Stimulated activated CD8-positive, alpha-beta memory T cell treated with anti-CD3 and anti-CD28 coated beads, Interleukin-7, amount 100 ng/mL, for 1 hour (primary cell): Measurements from ENCODE around the gene GZMM.

Experiments used
- DNase-seq, 2 donors: peaks; one replicate each; pipeline ENCODE4 v3.0.0-alpha.2; 2020; ENCODE audit warnings: low read depth in 2 of 2

Gene GZMM

DNA sequence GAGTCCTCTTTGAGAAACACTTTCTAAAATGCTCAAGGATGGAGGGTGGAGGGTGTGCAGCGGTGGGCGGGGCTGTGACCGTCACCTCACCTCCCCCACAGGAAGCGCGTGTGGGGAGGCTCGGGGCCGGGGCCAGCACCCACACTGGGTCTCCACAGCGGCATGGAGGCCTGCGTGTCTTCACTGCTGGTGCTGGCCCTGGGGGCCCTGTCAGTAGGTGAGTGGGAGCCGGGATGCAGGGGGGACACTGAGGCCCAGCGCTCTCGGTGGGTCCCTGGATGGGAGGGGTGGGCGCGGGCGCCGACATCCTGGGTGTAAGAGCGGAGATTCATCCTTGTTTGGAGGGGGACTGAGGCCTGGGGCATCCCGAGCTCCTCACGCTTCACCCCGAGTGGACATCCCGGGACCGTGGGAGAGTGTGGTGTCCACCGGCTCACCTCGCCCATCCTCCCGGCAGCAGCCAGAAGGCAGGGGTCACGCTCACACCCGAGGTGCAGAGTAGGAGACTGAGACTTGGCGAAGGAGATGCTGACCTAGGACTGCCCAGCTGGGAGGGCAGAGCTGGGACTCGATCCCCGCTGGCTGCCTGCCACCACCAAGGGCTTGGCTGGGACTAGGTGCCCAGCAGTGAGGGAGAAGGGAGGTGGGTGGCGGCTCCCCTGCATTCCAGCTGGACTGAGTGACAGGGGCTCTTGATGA is at the start of gene GZMM:
Gene GZMM (plus strand): TSS at position 144 of the 699 bp plus-strand sequence. CDS start 19 bp downstream, at position 163.
- DNase-seq: peak; percentile 51 to 58

DNA sequence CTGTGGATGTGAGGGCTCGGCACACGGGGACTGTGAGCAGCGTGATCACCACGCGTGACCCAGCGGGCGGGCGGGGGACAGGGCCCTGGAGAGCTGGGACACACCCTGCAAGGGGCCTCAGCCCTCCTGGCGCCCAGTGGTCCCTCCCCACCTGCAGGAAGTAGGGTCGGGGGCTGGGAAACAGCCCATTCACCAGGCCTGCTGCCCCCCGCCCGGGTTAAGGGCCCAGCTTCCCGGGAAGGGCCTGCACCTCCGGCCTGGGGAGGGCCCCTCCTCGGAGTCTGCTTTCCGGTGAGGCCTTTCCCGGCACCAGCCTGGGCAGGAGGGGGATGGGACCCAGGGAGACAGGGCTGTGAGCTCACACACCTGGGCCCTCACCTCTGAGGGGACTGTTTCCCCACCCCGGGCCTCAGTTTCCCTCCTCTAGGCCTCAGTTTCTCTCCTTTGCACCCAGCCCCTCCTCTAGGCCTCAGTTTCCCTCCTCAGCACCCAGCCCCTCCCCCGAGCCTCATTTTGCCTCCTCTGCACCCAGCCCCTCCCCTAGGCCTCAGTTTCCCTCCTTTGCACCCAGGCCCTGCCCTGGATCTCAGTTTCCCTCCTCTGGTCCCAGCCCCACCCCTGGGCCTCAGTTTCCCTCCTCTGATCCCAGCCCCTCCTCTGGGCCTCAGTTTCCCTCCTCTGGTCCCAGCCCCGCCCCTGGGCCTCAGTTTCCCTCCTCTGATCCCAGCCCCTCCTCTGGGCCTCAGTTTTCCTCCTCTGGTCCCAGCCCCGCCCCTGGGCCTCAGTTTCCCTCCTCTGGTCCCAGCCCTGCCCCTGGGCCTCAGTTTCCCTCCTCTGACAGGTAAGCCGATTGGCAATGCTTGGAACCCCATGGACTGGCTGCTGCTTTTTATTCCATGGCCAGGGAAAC is 49.4 kb upstream of the GZMM start:
- no peak for DNase-seq

DNA sequence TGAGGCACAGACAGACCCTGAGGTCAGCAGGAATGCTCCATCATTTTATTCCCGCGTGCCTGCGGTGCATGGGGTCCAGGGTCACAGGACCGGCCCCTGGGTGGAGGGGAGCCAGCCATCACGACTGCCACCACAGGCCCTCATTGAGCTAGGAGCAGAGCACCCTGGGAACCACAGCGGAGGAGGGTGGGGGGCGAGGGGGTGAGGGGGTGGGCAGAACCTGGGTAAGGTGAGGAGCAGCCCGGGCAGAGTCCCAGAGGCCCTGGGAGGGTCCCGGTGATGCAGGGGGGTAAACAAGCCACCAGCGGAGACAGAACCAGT is 48.8 kb upstream of the GZMM start:
- no peak for DNase-seq

DNA sequence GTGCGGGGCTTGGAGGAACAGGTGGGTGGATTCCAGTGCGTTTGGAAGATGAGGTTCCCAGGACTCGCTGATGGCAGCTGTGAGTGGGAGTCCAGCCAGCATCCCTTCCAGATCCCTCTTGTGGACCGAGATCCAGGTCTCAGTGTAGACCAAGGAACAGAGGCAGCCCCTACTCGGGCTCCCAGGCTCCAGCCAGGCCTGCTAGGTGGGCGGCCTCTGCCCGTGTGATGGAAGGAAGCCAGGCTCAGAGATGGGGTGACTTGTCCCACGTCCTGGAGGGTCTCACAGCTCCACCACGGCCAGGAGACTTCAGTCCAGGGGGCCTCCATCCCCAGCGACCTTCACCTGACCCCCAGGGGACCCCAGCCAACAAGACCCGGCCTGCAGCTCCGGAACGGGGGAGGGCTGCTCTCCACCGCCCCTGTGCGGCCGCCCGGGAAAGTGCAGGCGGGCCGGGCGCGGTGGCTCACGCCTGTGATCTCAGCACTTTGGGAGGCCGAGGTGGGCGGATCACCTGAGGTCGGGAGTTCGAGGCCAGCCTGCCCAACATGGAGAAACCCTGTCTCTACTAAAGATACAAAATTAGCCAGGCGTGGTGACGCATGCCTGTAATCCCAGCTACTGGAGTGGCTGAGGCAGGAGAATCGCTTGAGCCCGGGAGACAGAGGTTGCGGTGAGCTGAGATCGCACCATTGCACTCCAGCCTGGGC is 48.3 kb upstream of the GZMM start:
- no peak for DNase-seq

DNA sequence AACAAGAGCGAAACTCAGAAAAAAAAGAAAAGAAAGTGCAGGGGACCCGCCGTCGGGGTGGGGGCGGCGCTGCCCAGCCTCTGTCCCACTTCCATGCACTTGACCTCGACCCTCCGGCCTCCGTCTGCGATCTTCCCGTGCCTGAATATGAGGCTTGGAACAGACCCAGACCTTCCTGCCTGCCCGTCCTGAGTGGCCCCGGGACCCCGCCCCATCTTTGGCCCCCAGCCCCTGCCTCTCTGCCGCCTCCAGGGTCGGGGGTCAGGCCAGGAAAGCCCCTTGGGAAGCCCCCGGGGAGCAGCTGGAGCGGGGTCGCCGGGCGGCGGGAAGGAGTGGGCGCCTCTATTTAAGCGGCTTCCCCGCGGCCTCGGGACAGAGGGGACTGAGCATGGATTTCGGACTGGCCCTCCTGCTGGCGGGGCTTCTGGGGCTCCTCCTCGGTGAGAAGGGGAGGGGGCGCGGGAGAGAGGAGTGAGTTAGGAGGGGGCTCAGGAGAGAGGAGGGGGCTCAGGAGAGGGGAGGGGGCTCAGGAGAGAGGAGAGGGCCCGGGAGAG is 47.7 kb upstream of the GZMM start, which contains the start of gene MADCAM1:
Gene MADCAM1 (plus strand): TSS at position 375 of the 554 bp plus-strand sequence. CDS start 14 bp downstream, at position 389.
- DNase-seq: no peak

DNA sequence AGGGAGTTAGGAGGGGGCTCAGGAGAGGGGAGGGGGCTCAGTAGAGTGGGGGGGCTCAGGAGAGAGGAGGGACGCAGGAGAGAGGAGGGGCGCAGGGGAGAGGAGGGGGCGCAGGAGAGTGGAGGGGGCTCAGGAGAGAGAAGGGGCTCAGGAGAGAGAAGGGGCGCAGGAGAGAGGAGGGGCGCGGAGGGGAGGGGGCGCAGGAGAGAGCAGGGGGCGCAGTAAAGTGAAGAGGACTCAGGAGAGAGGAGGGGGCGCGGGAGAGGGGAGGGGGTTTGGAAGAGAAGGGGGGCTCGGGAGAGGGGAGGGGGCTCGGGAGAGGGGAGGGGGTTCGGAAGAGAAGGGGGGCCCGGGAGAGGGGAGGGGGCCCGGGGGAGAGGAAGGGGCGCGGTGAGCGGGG is 46.9 kb upstream of the GZMM start:
- no peak for DNase-seq

DNA sequence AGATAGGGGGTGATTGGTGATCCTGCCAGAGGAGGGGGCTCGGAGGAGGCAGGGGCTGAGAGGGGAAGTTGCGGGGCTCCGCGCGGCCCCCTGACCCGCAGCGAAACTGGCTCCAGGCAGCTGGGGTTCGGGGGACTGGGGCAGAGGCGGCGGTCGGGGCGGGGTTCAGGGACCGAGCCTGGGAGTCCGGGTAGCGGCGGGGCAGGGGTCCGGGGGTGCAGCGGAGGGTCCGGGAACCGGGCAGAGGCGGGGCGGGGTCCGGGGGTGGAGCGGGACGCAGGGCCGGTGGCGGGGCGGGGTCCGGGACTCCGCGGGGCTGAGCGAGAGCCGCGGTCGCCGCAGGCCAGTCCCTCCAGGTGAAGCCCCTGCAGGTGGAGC is 46.4 kb upstream of the GZMM start:
- DNase-seq: no peak

DNA sequence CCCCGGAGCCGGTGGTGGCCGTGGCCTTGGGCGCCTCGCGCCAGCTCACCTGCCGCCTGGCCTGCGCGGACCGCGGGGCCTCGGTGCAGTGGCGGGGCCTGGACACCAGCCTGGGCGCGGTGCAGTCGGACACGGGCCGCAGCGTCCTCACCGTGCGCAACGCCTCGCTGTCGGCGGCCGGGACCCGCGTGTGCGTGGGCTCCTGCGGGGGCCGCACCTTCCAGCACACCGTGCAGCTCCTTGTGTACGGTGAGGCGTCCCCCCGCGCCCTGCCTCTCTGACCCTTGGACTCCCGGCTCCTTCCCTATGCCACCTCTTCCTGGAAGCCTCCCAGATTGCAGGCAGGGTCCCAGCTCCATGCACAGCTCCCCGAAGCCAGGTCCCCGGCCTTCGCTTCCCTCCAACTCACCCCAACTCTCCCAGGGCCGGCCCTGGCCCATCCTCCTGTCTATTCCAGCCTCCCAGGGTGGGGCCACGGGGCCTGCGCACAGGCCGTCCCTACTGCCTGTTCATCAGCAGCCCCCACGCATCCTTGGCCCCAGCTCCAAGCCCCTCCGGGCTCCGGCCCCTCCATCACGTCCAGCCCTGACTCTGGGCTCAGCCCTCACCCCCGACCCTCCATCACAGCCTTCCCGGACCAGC is 45.9 kb upstream of the GZMM start:
- no peak for DNase-seq

DNA sequence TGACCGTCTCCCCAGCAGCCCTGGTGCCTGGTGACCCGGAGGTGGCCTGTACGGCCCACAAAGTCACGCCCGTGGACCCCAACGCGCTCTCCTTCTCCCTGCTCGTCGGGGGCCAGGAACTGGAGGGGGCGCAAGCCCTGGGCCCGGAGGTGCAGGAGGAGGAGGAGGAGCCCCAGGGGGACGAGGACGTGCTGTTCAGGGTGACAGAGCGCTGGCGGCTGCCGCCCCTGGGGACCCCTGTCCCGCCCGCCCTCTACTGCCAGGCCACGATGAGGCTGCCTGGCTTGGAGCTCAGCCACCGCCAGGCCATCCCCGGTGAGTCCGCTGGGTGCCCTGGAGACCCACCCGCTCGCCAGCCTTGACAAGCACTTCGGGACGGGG is 45.4 kb upstream of the GZMM start:
- DNase-seq: no peak

DNA sequence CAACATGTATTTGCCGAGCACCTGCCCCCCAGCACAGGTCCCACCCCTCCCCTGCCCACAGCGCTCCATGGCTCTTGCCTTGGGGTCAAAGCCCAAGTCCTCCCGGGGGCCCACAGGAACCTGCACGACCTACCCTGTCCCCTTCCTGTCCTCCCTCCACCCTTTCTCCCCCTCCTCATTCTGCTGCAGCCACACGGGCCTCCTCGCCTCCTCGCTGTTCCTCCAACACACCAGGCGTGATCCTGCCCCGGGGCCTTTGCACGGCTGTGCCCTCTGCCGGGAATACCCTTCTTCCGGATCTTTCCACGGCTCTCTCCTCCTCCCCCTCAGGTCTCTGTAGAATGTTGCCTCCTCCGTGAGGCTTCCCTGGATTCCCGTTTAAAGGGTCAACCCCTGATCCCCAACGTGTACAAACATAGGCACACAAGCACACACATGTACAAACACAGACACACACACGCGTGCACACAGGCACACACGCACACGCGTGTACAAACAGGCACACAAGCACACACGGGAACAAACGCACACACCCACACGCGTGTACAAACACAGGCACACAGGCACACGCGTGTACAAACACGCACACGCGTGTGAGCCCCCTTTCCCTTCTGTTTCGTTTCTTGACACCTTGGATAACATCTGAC is 44.8 kb upstream of the GZMM start:
- DNase-seq: no peak

DNA sequence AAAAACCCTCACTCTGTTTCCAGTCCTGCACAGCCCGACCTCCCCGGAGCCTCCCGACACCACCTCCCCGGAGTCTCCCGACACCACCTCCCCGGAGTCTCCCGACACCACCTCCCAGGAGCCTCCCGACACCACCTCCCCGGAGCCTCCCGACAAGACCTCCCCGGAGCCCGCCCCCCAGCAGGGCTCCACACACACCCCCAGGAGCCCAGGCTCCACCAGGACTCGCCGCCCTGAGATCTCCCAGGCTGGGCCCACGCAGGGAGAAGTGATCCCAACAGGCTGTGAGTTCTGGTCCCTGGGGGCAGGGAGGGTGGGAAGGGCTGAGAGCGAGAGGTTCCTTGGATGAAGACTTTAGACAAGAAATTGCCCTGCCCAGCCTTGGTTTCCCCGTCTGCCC is 42.2 kb upstream of the GZMM start:
- DNase-seq: no peak

DNA sequence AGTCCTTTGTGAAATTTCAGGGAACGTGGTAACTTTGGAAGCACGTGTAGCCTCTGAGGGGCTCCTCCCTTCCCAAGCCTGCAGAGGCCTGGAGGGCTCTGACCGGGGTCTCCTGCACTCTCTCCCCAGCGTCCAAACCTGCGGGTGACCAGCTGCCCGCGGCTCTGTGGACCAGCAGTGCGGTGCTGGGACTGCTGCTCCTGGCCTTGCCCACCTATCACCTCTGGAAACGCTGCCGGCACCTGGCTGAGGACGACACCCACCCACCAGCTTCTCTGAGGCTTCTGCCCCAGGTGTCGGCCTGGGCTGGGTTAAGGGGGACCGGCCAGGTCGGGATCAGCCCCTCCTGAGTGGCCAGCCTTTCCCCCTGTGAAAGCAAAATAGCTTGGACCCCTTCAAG is 39.2 kb upstream of the GZMM start:
- no peak for DNase-seq

DNA sequence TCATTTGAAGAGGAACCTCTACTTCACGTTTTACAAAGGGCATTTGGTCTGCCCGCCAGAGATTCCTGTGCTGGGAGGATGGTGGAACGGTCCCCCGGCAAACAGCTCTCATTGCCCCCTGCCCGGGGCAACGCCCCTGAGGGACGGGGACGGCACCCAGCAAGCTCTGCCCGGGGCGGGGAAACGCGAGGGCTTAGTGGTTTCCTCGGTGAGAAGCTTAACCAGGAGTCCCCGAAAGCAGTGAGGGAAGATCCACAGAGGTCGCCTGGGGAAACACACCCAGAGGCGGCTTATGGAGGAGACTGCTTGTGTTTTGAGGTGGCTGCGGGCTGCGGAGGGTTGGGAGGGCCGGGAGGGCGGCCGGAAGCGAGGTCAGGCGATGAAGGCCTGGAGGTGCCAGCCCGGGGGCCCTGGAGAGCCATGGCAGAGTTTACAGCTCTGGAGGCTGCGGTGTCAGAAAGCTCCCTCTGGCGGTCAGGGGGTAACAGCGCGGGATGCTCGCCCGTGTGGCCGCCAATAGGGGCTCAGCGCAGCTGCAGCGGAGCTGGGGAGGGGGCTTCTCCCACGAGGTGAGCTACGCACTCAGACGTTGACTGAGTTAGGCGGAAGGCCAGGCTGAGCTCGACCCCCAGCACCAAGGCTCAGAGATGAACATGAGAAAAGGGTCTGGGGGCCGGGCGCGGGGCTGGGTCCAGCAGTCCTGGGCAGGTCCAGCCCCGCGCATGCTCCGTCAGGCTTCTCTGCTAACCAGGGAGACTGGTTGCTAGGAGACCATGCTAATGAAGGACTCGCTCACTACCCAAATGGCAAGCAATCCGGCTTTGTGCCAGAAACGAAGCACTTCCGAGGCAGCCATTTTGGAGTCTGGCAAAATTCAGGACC is 37.2 kb upstream of the GZMM start:
- DNase-seq: peak; percentile 80 to 83

DNA sequence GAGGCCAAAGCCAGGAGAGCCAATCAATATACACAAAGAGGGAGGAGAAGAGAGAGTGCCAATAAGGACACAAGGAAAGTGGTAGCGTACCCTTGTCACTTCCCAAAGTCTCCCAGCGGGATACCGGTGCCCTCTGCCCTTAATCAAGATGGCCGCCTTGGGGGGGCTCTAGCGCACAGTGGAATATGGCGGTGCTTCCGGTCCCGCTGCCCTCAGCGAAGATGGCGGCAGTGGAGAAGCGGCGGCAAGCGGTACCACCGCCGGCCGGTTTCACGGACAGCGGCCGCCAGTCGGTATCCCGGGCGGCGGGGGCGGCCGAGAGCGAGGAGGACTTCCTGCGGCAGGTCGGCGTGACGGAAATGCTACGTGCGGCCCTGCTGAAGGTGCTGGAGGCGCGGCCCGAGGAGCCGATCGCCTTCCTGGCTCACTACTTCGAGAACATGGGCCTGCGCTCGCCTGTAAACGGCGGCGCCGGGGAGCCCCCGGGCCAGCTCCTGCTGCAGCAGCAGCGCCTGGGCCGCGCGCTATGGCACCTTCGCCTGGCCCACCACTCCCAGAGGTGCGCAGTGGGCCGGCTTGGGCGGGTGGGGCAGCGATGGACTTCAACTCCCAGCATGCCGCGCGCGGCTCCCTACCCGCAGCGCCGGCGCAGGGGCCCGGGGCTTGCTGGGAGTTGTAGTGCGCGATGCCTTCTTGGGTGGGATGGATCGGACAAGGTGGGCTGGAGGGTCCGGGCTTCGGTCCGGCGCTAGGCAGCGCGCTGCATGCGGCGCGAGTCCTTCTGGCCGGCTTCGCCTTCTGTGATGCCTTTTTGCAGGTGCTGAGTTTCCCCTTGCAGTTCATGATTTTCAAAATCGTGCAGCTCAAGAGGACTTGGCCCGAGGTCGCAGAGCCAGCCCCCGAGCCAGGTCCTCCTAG is 36.3 kb upstream of the GZMM start, which contains the start of gene TPGS1:
Gene TPGS1 (plus strand): TSS at position 212 of the 918 bp plus-strand sequence. CDS start 10 bp downstream, at position 222.
- peak; percentile 45 for DNase-seq

DNA sequence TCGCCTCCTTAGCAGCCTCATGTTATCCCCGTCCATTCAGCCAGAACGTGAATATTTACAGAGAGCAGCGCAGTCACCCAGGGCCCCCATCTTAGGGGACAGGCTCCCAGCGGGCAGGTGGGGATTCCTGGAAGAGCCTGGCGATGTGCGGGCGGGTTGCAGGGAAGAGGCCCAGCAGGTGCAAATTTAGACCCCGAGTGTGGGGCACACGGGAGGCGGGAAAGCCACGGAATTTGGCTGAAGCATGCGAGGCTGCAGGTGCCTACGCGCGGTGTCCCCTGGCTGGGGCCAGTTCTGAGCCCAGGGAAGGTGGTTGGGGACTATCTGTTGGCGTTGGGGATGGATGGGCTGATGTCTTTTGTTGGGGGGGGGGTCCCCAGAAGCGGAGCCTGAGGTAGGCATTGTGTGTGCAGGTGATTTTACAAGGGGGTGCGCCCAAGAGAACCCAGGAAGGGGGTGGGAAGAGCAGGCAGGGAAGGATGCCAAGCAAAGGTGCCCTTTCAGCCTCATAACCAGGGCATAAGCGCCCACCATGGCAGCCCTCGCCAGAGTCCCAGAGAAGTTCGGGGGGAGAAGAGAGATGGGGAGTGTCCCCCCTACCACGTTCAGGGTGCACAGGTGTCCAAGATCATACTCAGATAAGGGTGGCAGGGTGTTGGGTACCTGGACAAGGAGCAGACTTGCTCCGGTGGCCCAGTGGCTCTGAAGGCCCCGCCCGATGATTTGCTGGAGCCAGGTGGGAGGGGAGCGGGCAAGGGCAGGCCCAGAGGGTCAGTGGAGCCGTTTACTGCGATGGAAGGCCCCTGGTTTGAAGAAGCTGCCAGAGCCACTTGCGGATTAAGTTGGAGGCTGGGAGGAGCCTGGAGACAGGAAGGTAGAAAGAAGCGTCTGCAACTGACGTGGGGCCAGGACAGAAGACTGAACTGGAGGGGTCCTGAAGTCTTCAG is 35.4 kb upstream of the GZMM start:
- no peak for DNase-seq

DNA sequence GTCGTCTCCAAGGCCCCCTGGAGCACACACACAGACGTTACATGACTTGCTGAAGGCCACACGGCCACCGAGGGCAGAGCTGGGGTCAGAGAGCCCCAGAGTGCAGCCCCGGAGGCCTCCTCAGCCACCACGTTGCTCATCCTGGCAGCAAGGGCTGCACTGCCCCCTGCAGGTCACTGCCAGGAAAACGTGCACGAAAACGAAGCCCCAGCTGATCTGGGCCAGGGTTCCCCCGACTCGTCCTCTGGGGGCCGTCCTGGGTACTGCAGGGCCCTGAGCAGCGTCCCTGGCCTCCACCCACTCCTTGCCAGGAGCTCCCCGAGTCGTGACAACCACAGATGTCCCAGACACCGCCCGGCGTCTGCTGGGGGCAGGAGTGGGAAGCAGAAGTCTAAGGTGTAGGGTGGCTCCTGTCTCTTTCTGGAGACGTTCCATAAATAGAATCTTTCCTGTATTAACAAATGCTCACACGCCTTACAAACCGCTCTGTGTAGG is 33.2 kb upstream of the GZMM start:
- peak; percentile 81 to 86 for DNase-seq

DNA sequence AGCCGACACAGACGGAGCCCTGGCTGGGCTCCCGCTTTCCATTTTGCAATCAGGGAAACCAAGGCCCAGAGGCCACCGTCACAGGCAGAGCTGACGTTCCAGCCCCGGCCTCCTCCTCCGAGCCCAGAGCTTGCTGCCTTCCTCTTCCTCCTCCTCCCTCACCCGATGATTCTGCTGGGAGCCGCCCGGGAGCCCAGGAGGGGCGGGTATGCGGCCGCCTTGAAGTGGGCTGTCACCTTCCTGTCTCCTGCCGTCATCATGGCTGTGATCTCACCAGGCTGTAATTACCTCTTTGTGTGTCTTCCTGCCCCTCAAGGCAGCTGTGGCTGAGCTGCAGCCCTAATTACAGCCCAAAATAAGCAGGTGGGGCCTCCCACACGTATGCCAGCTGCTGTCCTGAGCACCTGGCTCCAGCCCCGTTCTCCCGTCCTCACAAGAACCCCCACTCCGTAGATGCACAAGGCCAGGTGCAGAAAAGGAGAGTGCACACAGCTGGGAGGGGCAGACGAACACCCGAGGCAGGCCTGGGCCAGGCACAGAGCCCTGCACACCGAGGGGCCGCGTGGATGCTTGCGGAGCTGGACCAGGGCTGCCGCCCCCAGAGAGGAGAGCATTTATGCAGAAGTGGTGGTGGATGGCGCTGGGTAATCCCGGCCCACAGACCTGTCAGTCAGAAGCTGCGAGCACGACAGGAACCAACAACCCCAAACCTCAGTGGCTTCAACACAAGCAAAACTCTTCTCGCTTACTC is 32.6 kb upstream of the GZMM start:
- DNase-seq: peak; percentile 62 to 66
